Testis (tissue), 3 donors: ENCODE results near the gene SDK1. TPM values are rescaled to one million over a fixed set of nuclear protein-coding genes. Genes with fewer than 3 reads are reported as not detected.

Source experiments
- DNase-seq: peaks from one replicate; pipeline ENCODE4 v3.0.0-alpha.2; 2019
- H3K27ac ChIP-seq, 2 donors: fragments of 200-600 bp; sonication (generic); one replicate each; pipeline ENCODE4 v1.5.1; 2019
- H3K27me3 ChIP-seq: fragments of 200-600 bp; sonication (generic); one replicate; pipeline ENCODE4 v1.5.1; 2019
- H3K36me3 ChIP-seq: fragments of 200-600 bp; sonication (generic); one replicate; pipeline ENCODE4 v1.5.1; 2017; ENCODE audit warnings: low read depth; ENCODE audit errors: missing control alignments
- H3K4me1 ChIP-seq: fragments of 200-600 bp; sonication (generic); one replicate; pipeline ENCODE4 v1.5.1; 2019
- H3K4me3 ChIP-seq, 2 donors: fragments of 200-600 bp; sonication (generic); one replicate each; pipeline ENCODE4 v1.5.1; 2017 to 2019
- H3K9me3 ChIP-seq: fragments of 200-600 bp; sonication (generic); one replicate; pipeline ENCODE4 v1.5.1; 2017
- CTCF ChIP-seq, 3 experiments: fragments of 450-650 bp in 2 of 3; fragments of 200-600 bp in 1 of 3; sonication (generic) in 1 of 3; IDR thresholded peaks; one replicate each; pipeline ENCODE4 v1.5.1; 2016 to 2019; ENCODE audit warnings: antibody characterized with exemption in 3 of 3, mild to moderate bottlenecking in 2 of 3, moderate library complexity in 1 of 3
- POLR2A ChIP-seq: fragments of 450-650 bp; IDR thresholded peaks from one replicate; pipeline ENCODE4 v1.6.1; 2017; ENCODE audit warnings: antibody characterized with exemption, mild to moderate bottlenecking, moderate library complexity
- WGBS, 2 donors: methylation state at CpG; one replicate each; pipeline ENCODE4 v1.1.5; 2018; 5-methylcytosine and 5-hydroxymethylcytosine counted together
- intact Hi-C: fragments of 100-400 bp; cut with DNase I; formaldehyde crosslinking; loops from one replicate; pipeline ENCODE4 v1.15.1; 2023; ENCODE audit warnings: low total_unique reads
- polyA plus RNA-seq: library from polyadenylated mRNA; stranded (reverse); fragments of 350-450 nt; fragmentation: Illumina TruSeq; extraction: RNeasy Lipid Tissue Mini Kit (QIAGEN cat#74804); gene quantifications from one replicate; pipeline ENCODE4 v1.2.3, GENCODE V29; 2014; ENCODE audit warnings: low read depth, low replicate concordance; ENCODE audit not compliant: insufficient read depth
- total RNA-seq, 2 donors: library from RNA; depleted of rRNA; stranded (reverse); fragments of >200 nt; gene quantifications; one replicate each; pipeline ENCODE4 v1.2.3, GENCODE V29; 2016

Gene SDK1
- total and polyA plus RNA-seq, 3 donors from 2014 or later, result 20.0 to 36.2 (median 24.9) TPM

GRCh38 chr7:3380886-3381685 is 80.0 kb downstream of the SDK1 start:
- DNase-seq, result no peak
- H3K27ac ChIP-seq, result no peak overlapping the region
- no peaks in the 10 kb centered on the region for H3K9me3 ChIP-seq
- TF ChIP-seq POLR2A (no peak), CTCF (IDR thresholded peaks at IDR 0.05) (no peak)
- H3K4me3 ChIP-seq, result no peak overlapping the region
- WGBS, 2 donors, result 74 to 79% methylated on average over 12 of the region's 12 CpGs
- intact Hi-C loops, result no loop called here
- H3K4me1 ChIP-seq, result no peaks in the 10 kb centered on the region
- H3K27me3 ChIP-seq, result no peaks in the 10 kb centered on the region
- no peaks in the 10 kb centered on the region for H3K36me3 ChIP-seq

GRCh38 chr7:3386423-3387190 is 85.6 kb downstream of the SDK1 start:
- no peak overlapping the region for H3K27ac ChIP-seq
- 64 to 76% methylated on average over 5 of the region's 5 CpGs for WGBS, 2 donors
- no peaks in the 10 kb centered on the region for H3K27me3 ChIP-seq
- H3K4me3 ChIP-seq, result no peak overlapping the region
- H3K9me3 ChIP-seq, result no peaks in the 10 kb centered on the region
- no peak for TF ChIP-seq POLR2A
- no peak for TF ChIP-seq CTCF (IDR thresholded peaks at IDR 0.05)
- no peaks in the 10 kb centered on the region for H3K36me3 ChIP-seq
- no peaks in the 10 kb centered on the region for H3K4me1 ChIP-seq
- no peak for DNase-seq
- intact Hi-C loops, result no loop called here

- no peaks in the 10 kb centered on the region for H3K9me3 ChIP-seq
- no peaks in the 10 kb centered on the region for H3K27me3 ChIP-seq
- no peak for TF ChIP-seq CTCF (IDR thresholded peaks at IDR 0.05)
- no peak for TF ChIP-seq POLR2A
- no peaks in the 10 kb centered on the region for H3K36me3 ChIP-seq
- DNase-seq, result no peak
- H3K4me1 ChIP-seq, result no peaks in the 10 kb centered on the region
- no peak overlapping the region for H3K27ac ChIP-seq
- intact Hi-C loops, result no loop called here
- WGBS, 2 donors, result 87 to 94% methylated on average over 3 of the region's 3 CpGs
- H3K4me3 ChIP-seq, result no peak overlapping the region
Measured at GRCh38 chr7:3393862-3394261, 92.8 kb downstream of the SDK1 start.

DNA sequence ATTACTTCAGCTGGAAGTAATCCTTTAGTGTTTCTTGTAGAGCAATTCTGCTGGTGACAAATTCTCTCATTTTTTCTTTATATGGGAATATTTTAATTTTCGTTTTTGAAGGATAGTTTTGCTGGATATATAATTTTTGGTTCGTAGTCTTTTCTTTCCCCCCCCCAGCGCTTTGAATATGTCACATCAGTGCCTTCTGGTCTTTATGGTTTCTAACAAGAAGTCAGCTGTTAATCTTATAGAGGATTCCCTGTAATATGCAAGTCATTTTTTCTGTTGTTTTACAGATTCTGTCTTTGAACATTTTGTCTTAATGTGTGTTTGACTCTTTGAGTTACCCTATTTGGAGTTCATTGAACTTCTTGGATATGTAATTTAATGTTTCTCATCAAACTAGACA is 96.3 kb downstream of the SDK1 start:
- no peak for DNase-seq
- no peaks in the 10 kb centered on the region for H3K36me3 ChIP-seq
- 90% methylated on average over 3 of the region's 3 CpGs for whole genome bisulfite sequencing, 2 donors
- no peaks in the 10 kb centered on the region for H3K9me3 ChIP-seq
- no peak overlapping the region for H3K4me3 ChIP-seq
- H3K4me1 ChIP-seq, result no peaks in the 10 kb centered on the region
- TF ChIP-seq POLR2A (no peak), CTCF (IDR thresholded peaks at IDR 0.05) (no peak)
- no peaks in the 10 kb centered on the region for H3K27me3 ChIP-seq
- H3K27ac ChIP-seq, result no peak overlapping the region
- intact Hi-C loops, result no loop called here
